ENCODE results near the gene LYSMD2. TPM values are rescaled to one million over a fixed set of nuclear protein-coding genes. Genes with fewer than 3 reads are reported as not detected.

Gene LYSMD2
- polyA plus RNA-seq, 1 experiment, result 3.4 TPM

- ChIA-PET POLR2A (no interaction called here), CTCF (interaction anchor here (15.8 kb wide), 1 partner anchor 15 kb away, joined by 100 read pairs; no protein-coding TSS in a partner anchor)
- no peaks in the 10 kb centered on the region for H3K27me3 ChIP-seq (ENCODE audit: control insufficient read depth, insufficient read depth, low read length)
- H3K4me3 ChIP-seq (ENCODE audit: low read depth, low read length), result no peak overlapping the region
- DNase-seq (ENCODE audit: low read depth), result peak; percentile 83
- TF ChIP-seq CTCF (IDR thresholded peaks at IDR 0.05; ENCODE audit: insufficient read depth, low read depth, low read length), result peak; percentile 44
- H3K36me3 ChIP-seq (ENCODE audit: control insufficient read depth, insufficient read depth, low read length), result no peaks in the 10 kb centered on the region
Observed at GRCh38 chr15:51759557-51760070, 22.2 kb upstream of the LYSMD2 start.

DNA sequence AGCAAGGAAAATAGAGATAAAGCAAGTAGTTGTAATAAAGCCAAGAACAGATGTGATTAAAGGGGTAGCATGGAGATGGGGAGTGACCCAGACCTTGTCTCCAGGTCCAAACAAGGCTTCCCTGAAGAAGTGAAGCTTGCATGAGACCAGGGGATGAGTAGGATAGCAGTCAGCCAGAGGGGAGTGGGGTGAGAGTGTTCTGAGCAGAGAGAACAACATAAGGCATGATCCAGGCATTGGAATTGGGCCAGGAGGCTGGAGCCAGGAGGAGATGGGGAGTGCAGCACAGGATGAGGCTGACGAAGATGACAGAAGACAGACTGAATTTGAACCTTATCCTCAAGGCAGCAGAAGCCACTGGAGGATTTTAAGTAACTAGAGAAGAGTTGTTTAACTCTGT lies 21.2 kb upstream of the LYSMD2 start:
- DNase-seq (ENCODE audit: low read depth), result no peak
- no peaks in the 10 kb centered on the region for H3K27me3 ChIP-seq (ENCODE audit: control insufficient read depth, insufficient read depth, low read length)
- H3K36me3 ChIP-seq (ENCODE audit: control insufficient read depth, insufficient read depth, low read length), result no peaks in the 10 kb centered on the region
- H3K4me3 ChIP-seq (ENCODE audit: low read depth, low read length), result no peak overlapping the region
- TF ChIP-seq CTCF (IDR thresholded peaks at IDR 0.05; ENCODE audit: insufficient read depth, low read depth, low read length), result no peak
- ChIA-PET CTCF (interaction anchor here (1.6 to 15.8 kb wide), 3 partner anchors 10 to 109 kb away, joined by 4 to 100 read pairs (median 8); no protein-coding TSS in a partner anchor), POLR2A (no interaction called here)

DNA sequence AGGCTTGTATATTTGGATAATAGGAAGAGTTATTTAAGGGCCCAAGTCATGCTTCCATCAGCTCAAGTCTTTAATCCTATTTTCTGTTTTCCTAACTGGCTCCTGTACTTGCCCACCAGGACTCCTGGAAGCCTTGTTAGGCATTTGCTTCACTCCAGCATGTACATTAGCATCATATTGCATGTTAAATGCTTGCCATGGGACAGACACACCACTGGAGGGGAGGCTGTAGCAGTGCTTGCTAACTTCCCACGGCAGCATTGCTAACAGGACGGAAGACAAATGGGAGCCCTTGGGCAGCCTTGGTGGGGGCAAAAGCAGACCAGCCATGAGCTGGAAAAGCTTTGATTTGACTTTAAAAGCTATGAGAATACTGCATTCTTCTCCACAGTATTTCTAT lies 20.0 kb upstream of the LYSMD2 start:
- DNase-seq (ENCODE audit: low read depth), result no peak
- POLR2A ChIA-PET, result no interaction called here
- no peak for TF ChIP-seq CTCF (IDR thresholded peaks at IDR 0.05; ENCODE audit: insufficient read depth, low read depth, low read length)
- CTCF ChIA-PET, result interaction anchor here (1.6 to 15.8 kb wide), 3 partner anchors 8 to 107 kb away, joined by 4 to 100 read pairs (median 8); no protein-coding TSS in a partner anchor
- no peak overlapping the region for H3K4me3 ChIP-seq (ENCODE audit: low read depth, low read length)
- H3K27me3 ChIP-seq (ENCODE audit: control insufficient read depth, insufficient read depth, low read length), result no peaks in the 10 kb centered on the region
- H3K36me3 ChIP-seq (ENCODE audit: control insufficient read depth, insufficient read depth, low read length), result no peaks in the 10 kb centered on the region

DNA sequence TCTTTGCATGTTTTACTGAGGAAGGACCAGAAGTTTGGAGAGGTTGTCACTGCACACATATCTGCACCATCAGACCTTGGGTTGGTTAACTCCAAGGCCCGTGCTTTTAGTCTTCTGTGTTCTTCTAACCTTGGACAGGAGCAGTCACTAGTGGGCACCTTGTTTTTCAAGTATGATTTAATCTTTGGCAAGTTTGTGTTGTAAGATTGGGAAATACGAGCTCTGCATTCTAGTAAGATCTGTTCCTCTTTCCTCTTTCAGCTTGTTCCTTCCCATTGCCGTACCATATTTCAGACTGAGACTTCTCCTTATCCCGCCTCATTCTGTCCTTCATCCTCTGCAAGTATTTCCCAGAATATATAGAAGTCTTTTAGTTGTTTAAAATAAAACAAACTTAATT lies 19.0 kb upstream of the LYSMD2 start:
- H3K36me3 ChIP-seq (ENCODE audit: control insufficient read depth, insufficient read depth, low read length), result no peaks in the 10 kb centered on the region
- no peak overlapping the region for H3K4me3 ChIP-seq (ENCODE audit: low read depth, low read length)
- DNase-seq (ENCODE audit: low read depth), result no peak
- TF ChIP-seq CTCF (IDR thresholded peaks at IDR 0.05; ENCODE audit: insufficient read depth, low read depth, low read length), result no peak
- H3K27me3 ChIP-seq (ENCODE audit: control insufficient read depth, insufficient read depth, low read length), result no peaks in the 10 kb centered on the region
- POLR2A ChIA-PET, result no interaction called here
- CTCF ChIA-PET, result interaction anchor here (1.3 to 15.8 kb wide), 2 partner anchors 18 to 106 kb away, joined by 5 to 100 read pairs; no protein-coding TSS in a partner anchor

- no peak for TF ChIP-seq CTCF (IDR thresholded peaks at IDR 0.05; ENCODE audit: insufficient read depth, low read depth, low read length)
- no peak for DNase-seq (ENCODE audit: low read depth)
- Histone ChIP-seq H3K27me3 (ENCODE audit: control insufficient read depth, insufficient read depth, low read length) (peaks cover 1% of the 10 kb centered on the region), H3K36me3 (ENCODE audit: control insufficient read depth, insufficient read depth, low read length) (no peaks in the 10 kb centered on the region), H3K4me3 (ENCODE audit: low read depth, low read length) (no peak overlapping the region)
- ChIA-PET CTCF (interaction anchor here (1.3 to 15.8 kb wide), 2 partner anchors 19 to 106 kb away, joined by 5 to 100 read pairs; no protein-coding TSS in a partner anchor), POLR2A (interaction anchor here (0.5 kb wide), 1 partner anchor 34 kb away, joined by 4 read pairs; no protein-coding TSS in a partner anchor)
Observed at GRCh38 chr15:51755790-51756189, 18.3 kb upstream of the LYSMD2 start.
